Natural killer cell (primary cell): ENCODE measurements around the gene FRK. TPM values are rescaled to one million over a fixed set of nuclear protein-coding genes. Genes with fewer than 3 reads are reported as not detected.

Experiments used
- ATAC-seq, 3 donors: fragments of 150-1000 bp in 2 of 3; fragments of 200-7000 bp in 1 of 3; cut with Tn5 transposase; 1 replicate in 1 of 3; 2 replicates in 2 of 3; pipeline ENCODE4 v1.10.0; 2021; ENCODE audit warnings: mild to moderate bottlenecking in 2 of 3, moderate library complexity in 2 of 3
- DNase-seq, 2 donors: peaks; one replicate each; pipeline versions ENCODE4 v3.0.0 to v3.0.0-alpha.2; 2013 to 2021; ENCODE audit warnings: mixed read lengths in 1 of 2
- H3K27ac ChIP-seq: one replicate; pipeline ENCODE4 v1.5.1; 2013; ENCODE audit warnings: mild to moderate bottlenecking, low read length
- H3K27me3 ChIP-seq: one replicate; pipeline ENCODE4 v1.6.1; 2013; ENCODE audit warnings: low read length; ENCODE audit not compliant: control insufficient read depth, insufficient read depth
- H3K36me3 ChIP-seq: one replicate; pipeline ENCODE4 v1.6.1; 2013; ENCODE audit warnings: low read length; ENCODE audit not compliant: control insufficient read depth, insufficient read depth
- H3K4me1 ChIP-seq: one replicate; pipeline ENCODE4 v1.6.1; 2013; ENCODE audit warnings: low read length; ENCODE audit not compliant: control insufficient read depth, insufficient read depth
- H3K4me3 ChIP-seq: one replicate; pipeline ENCODE4 v1.5.1; 2013; ENCODE audit warnings: low read length
- H3K9me3 ChIP-seq: one replicate; pipeline ENCODE4 v1.6.1; 2013; ENCODE audit warnings: low read length; ENCODE audit not compliant: control insufficient read depth, insufficient read depth
- H3K27ac Mint-ChIP-seq, 2 donors: one replicate each; pipeline ENCODE4 v1.8.0; 2022; ENCODE audit warnings: mild to moderate bottlenecking in 2 of 2, mixed read lengths in 2 of 2, moderate library complexity in 1 of 2
- H3K27me3 Mint-ChIP-seq, 2 donors: one replicate each; pipeline ENCODE4 v1.8.0; 2022; ENCODE audit warnings: low read depth in 2 of 2, mixed read lengths in 2 of 2
- H3K36me3 Mint-ChIP-seq: one replicate; pipeline ENCODE4 v1.8.0; 2022; ENCODE audit warnings: mixed read lengths
- H3K4me1 Mint-ChIP-seq, 2 donors: one replicate each; pipeline ENCODE4 v1.8.0; 2022; ENCODE audit warnings: mixed read lengths in 2 of 2
- H3K4me3 Mint-ChIP-seq: one replicate; pipeline ENCODE4 v1.8.0; 2022; ENCODE audit warnings: mild to moderate bottlenecking, moderate library complexity, mixed read lengths
- H3K9me3 Mint-ChIP-seq, 2 donors: one replicate each; pipeline ENCODE4 v1.8.0; 2022; ENCODE audit warnings: mixed read lengths in 2 of 2
- WGBS: methylation state at CpG from one replicate; pipeline ENCODE4 v1.1.7; 2013; ENCODE audit warnings: missing lambda C conversion rate; ENCODE audit not compliant: insufficient coverage; 5-methylcytosine and 5-hydroxymethylcytosine counted together
- intact Hi-C: fragments of 100-400 bp; cut with micrococcal nuclease; formaldehyde crosslinking; loops from one replicate; pipeline ENCODE4 v1.14.2; 2022
- total RNA-seq, 4 donors: library from RNA; stranded (reverse); fragments of 120-200 nt in 1 of 4; gene quantifications; one replicate each; pipeline versions ENCODE4 v1.2.3 to v1.2.4, GENCODE V29; 2013 to 2022
- TF ChIP-seq, protein P1 (sequence below): fragments of 200-600 bp; IDR thresholded peaks from one replicate; pipeline ENCODE4 v1.8.0; 2022; ENCODE audit warnings: antibody characterized with exemption

Gene FRK
- total RNA-seq, 3 donors from 2014 or later (not counting 1 experiment from before 2014, with no cell fraction given) = not detected

DNA sequence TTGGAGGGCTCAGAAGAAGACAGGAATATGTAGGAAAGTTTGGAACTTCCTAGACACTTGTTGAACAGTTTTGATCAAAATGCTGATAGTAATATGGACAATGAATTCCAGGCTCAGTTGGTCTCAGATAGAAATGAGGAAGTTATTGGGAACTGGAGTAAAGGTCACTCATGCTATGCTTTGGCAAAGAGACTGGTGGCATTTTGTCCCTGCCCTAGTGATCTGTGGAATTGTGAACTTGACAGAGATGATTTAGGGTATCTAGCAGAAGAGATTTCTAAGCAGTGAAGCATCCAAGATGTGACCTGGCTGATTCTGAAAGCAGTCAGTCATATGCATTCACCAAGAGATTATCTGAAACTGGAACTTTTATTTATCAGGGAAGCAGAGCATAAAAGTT lies 45.1 kb downstream of the FRK start:
- no peaks in the 10 kb centered on the region for H3K27me3 ChIP-seq
- Mint-ChIP-seq H3K4me3 (no peak overlapping the region), H3K27me3 (peaks cover 4 to 10% of the 10 kb centered on the region in 2 donors), H3K27ac (no peak overlapping the region), H3K4me1 (no peaks in the 10 kb centered on the region), H3K9me3 (no peaks in the 10 kb centered on the region), H3K36me3 (no peaks in the 10 kb centered on the region)
- no peak for ATAC-seq
- TF ChIP-seq, protein P1, sequence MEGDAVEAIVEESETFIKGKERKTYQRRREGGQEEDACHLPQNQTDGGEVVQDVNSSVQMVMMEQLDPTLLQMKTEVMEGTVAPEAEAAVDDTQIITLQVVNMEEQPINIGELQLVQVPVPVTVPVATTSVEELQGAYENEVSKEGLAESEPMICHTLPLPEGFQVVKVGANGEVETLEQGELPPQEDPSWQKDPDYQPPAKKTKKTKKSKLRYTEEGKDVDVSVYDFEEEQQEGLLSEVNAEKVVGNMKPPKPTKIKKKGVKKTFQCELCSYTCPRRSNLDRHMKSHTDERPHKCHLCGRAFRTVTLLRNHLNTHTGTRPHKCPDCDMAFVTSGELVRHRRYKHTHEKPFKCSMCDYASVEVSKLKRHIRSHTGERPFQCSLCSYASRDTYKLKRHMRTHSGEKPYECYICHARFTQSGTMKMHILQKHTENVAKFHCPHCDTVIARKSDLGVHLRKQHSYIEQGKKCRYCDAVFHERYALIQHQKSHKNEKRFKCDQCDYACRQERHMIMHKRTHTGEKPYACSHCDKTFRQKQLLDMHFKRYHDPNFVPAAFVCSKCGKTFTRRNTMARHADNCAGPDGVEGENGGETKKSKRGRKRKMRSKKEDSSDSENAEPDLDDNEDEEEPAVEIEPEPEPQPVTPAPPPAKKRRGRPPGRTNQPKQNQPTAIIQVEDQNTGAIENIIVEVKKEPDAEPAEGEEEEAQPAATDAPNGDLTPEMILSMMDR = no peak
- DNase-seq = no peak
- no peak overlapping the region for H3K4me3 ChIP-seq
- no peaks in the 10 kb centered on the region for H3K9me3 ChIP-seq
- H3K27ac ChIP-seq = no peak overlapping the region
- no peaks in the 10 kb centered on the region for H3K4me1 ChIP-seq
- H3K36me3 ChIP-seq = no peaks in the 10 kb centered on the region
- intact Hi-C loops = no loop called here

DNA sequence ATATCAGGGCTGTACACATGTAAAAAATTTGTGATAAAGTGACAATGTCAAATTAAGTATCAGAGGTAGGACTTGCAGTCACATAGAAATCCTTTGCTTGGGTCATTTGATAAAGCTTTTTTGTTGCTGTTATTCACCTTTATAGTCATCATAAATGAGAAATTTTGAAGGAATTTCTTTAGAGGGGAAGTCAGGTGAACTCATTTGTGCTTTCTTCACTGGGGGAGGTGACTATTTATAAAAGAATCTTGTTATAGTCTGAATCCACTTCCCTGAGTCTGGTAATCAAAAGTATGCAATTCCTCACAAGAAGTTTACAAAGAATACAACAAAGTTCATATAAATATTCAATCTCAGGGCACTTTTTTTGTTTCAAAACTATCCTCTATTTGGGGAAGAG lies 47.7 kb downstream of the FRK start:
- no peak for ATAC-seq
- intact Hi-C loops = no loop called here
- Mint-ChIP-seq H3K4me3 (no peak overlapping the region), H3K9me3 (no peaks in the 10 kb centered on the region), H3K27me3 (peaks cover 3 to 10% of the 10 kb centered on the region in 2 donors), H3K4me1 (no peaks in the 10 kb centered on the region), H3K36me3 (no peaks in the 10 kb centered on the region), H3K27ac (no peak overlapping the region)
- Histone ChIP-seq H3K27ac (no peak overlapping the region), H3K36me3 (no peaks in the 10 kb centered on the region), H3K9me3 (no peaks in the 10 kb centered on the region), H3K4me3 (no peak overlapping the region), H3K27me3 (no peaks in the 10 kb centered on the region), H3K4me1 (no peaks in the 10 kb centered on the region)
- no peak for DNase-seq
- TF ChIP-seq, protein P1 = no peak

DNA sequence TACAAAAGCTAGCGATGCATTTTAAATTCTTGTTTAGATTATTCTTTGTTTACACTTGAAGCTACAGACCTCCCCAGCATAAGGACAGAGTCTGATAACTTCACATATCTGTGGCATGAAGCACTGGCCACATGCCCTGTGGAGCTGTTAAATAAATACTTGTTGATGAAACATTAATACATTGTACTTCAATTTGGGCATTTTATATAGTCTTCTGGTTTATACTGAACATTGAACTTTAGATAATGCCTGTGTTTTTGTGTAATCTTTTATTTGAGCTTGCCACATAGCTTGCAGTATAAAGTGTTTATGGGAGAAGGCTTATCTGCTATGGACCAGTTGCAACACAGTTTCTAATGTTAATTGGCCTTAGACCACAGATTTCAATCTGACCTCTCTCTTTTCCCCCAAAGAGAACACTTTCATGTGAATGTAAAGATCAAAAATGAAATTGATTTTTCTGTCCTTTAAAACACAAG lies 48.2 kb downstream of the FRK start:
- intact Hi-C loops = no loop called here
- Mint-ChIP-seq H3K4me1 (no peaks in the 10 kb centered on the region), H3K27ac (no peak overlapping the region), H3K9me3 (no peaks in the 10 kb centered on the region), H3K36me3 (no peaks in the 10 kb centered on the region), H3K4me3 (no peak overlapping the region), H3K27me3 (peaks cover 3 to 10% of the 10 kb centered on the region in 2 donors)
- Histone ChIP-seq H3K4me3 (no peak overlapping the region), H3K4me1 (no peaks in the 10 kb centered on the region), H3K27ac (no peak overlapping the region), H3K36me3 (no peaks in the 10 kb centered on the region), H3K27me3 (no peaks in the 10 kb centered on the region), H3K9me3 (no peaks in the 10 kb centered on the region)
- TF ChIP-seq, protein P1 = no peak
- WGBS = 100% methylated on average over 1 of the region's 1 CpG
- no peak for ATAC-seq
- no peak for DNase-seq

DNA sequence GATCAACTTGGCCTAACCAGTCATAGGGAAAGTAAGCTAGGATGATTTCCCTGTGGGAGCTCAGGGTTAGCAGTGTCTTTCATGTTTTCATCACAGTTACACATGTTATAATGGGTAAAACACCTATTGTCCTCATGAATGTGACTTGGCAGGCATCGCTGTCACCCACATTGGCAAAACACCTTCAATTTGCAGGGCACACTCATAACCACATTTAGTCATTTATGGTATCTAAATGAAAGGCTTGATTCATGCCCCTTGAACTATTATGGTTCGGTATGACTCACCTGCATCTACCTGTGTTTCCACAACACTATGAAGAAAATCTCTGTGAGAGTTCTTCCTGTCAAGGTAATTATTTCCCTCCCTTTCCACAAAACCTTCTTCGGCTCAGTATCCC lies 49.2 kb downstream of the FRK start:
- WGBS = 70% methylated on average over 3 of the region's 3 CpGs
- no peak for DNase-seq
- no peak overlapping the region for H3K4me3 ChIP-seq
- intact Hi-C loops = loop anchor here (1.0 kb wide), 1 partner anchor 86 kb away; no protein-coding TSS in a partner anchor
- H3K4me3 Mint-ChIP-seq = no peak overlapping the region
- no peak overlapping the region for H3K27ac ChIP-seq
- no peaks in the 10 kb centered on the region for H3K27me3 ChIP-seq
- no peaks in the 10 kb centered on the region for H3K36me3 ChIP-seq
- H3K9me3 ChIP-seq = no peaks in the 10 kb centered on the region
- ATAC-seq = no peak
- TF ChIP-seq, protein P1 = no peak
- H3K4me1 Mint-ChIP-seq = no peaks in the 10 kb centered on the region
- H3K36me3 Mint-ChIP-seq = no peaks in the 10 kb centered on the region
- H3K9me3 Mint-ChIP-seq = no peaks in the 10 kb centered on the region
- H3K4me1 ChIP-seq = no peaks in the 10 kb centered on the region
- H3K27me3 Mint-ChIP-seq = peaks cover 0 to 10% of the 10 kb centered on the region in 2 donors
- no peak overlapping the region for H3K27ac Mint-ChIP-seq
